ENCODE measurements around the gene OPRM1.

GRCh38 chr6:154179434-154179833 lies 140.4 kb downstream of the OPRM1 start:
- TF ChIP-seq, protein P1, sequence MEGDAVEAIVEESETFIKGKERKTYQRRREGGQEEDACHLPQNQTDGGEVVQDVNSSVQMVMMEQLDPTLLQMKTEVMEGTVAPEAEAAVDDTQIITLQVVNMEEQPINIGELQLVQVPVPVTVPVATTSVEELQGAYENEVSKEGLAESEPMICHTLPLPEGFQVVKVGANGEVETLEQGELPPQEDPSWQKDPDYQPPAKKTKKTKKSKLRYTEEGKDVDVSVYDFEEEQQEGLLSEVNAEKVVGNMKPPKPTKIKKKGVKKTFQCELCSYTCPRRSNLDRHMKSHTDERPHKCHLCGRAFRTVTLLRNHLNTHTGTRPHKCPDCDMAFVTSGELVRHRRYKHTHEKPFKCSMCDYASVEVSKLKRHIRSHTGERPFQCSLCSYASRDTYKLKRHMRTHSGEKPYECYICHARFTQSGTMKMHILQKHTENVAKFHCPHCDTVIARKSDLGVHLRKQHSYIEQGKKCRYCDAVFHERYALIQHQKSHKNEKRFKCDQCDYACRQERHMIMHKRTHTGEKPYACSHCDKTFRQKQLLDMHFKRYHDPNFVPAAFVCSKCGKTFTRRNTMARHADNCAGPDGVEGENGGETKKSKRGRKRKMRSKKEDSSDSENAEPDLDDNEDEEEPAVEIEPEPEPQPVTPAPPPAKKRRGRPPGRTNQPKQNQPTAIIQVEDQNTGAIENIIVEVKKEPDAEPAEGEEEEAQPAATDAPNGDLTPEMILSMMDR (IDR thresholded peaks at IDR 0.05) = no peak
- TF ChIP-seq POLR2AphosphoS5 (IDR thresholded peaks at IDR 0.05) (no peak), POLR2A (IDR thresholded peaks at IDR 0.05) (no peak)
